ENCODE results near the gene SUN5.

GRCh38 chr20:33021879-33022278, 17.6 kb upstream of the SUN5 start:
- TF ChIP-seq CTCF (IDR thresholded peaks at IDR 0.05 in 4 of 5, conservative IDR thresholded peaks at IDR 0.05 in 1 of 5) (no peak), POLR2A (IDR thresholded peaks at IDR 0.05) (no peak)
